Upper lobe of left lung (tissue), 4 donors: Measurements from ENCODE around the gene SLC22A2.

Source experiments
- CTCF ChIP-seq, 6 experiments: fragments of 450-650 bp in 4 of 6; fragments of 200-600 bp in 2 of 6; sonication (generic) in 2 of 6; IDR thresholded peaks; one replicate each; pipeline ENCODE4 v1.5.1; 2016 to 2019; ENCODE audit warnings: antibody characterized with exemption in 6 of 6
- POLR2A ChIP-seq, 4 donors: fragments of 450-650 bp; IDR thresholded peaks; one replicate each; pipeline ENCODE4 v1.5.1; 2016 to 2017; ENCODE audit warnings: antibody characterized with exemption in 4 of 4, mild to moderate bottlenecking in 2 of 4

- TF ChIP-seq CTCF (IDR thresholded peaks at IDR 0.05) (no peak), POLR2A (IDR thresholded peaks at IDR 0.05) (no peak)
Observed at GRCh38 chr6:160190973-160191372, 67.6 kb downstream of the SLC22A2 start.
